K562 (cell line): ENCODE measurements around the gene IKBKG. TPM values are rescaled to one million over a fixed set of nuclear protein-coding genes. Genes with fewer than 3 reads are reported as not detected.

Experiments
- AFF1 ChIP-seq, 2 experiments: fragments of 450-650 bp; IDR thresholded peaks; 2 replicates each; pipeline ENCODE4 v1.6.1; 2018; ENCODE audit warnings: mild to moderate bottlenecking in 2 of 2, low read depth in 1 of 2; ENCODE audit not compliant: partially characterized antibody in 2 of 2
- CREB3 ChIP-seq: fragments of 450-650 bp; conservative IDR thresholded peaks from 2 replicates; pipeline ENCODE4 v1.6.1; 2016; ENCODE audit warnings: missing genetic modification characterization, low read depth, mild to moderate bottlenecking, missing compliant biosample characterization, moderate library complexity
- ELF1 ChIP-seq: fragments of 200-800 bp; sonication (Bioruptor generic); IDR thresholded peaks from 2 replicates; pipeline ENCODE4 v1.6.1; 2016; ENCODE audit warnings: missing genetic modification characterization, missing compliant biosample characterization
- FUS ChIP-seq: fragments of 200-400 bp; formaldehyde crosslinking; optimal IDR thresholded peaks from 2 replicates; pipeline ENCODE3; 2017; ENCODE audit warnings: low read depth, low read length
- KAT8 ChIP-seq: fragments of 450-650 bp; IDR thresholded peaks from 2 replicates; pipeline ENCODE4 v1.6.1; 2016; ENCODE audit warnings: low read depth, mild to moderate bottlenecking
- L3MBTL2 ChIP-seq: fragments of 450-650 bp; IDR thresholded peaks from 2 replicates; pipeline ENCODE4 v1.6.1; 2016; ENCODE audit warnings: mild to moderate bottlenecking, moderate library complexity
- NFE2L1 ChIP-seq: fragments of 450-650 bp; IDR thresholded peaks from 2 replicates; pipeline ENCODE4 v1.6.1; 2016; ENCODE audit warnings: missing genetic modification characterization, low read depth, mild to moderate bottlenecking, missing compliant biosample characterization, moderate library complexity, borderline replicate concordance
- NFIC ChIP-seq: fragments of 450-650 bp; IDR thresholded peaks from 2 replicates; pipeline ENCODE4 v1.6.1; 2017; ENCODE audit warnings: mild to moderate bottlenecking, inconsistent platforms
- NR2C2 ChIP-seq, 2 experiments: fragments of 200-800 bp in 1 of 2; sonication (Bioruptor generic) in 1 of 2; sonication (generic) in 1 of 2; formaldehyde crosslinking in 1 of 2; IDR thresholded peaks; 2 replicates each; pipeline versions ENCODE4 v1.6.1 to v1.8.0; 2016 to 2022; ENCODE audit warnings: mild to moderate bottlenecking in 1 of 2, missing compliant biosample characterization in 1 of 2, missing genetic modification characterization in 1 of 2, missing genetic modification reagents in 1 of 2
- PHF20 ChIP-seq: fragments of 450-650 bp; IDR thresholded peaks from 2 replicates; pipeline ENCODE4 v1.6.1; 2018; ENCODE audit not compliant: partially characterized antibody
- RBM14 ChIP-seq: fragments of 200-400 bp; formaldehyde crosslinking; IDR thresholded peaks from 2 replicates; pipeline ENCODE4 v1.6.1; 2018; ENCODE audit warnings: low read depth, mild to moderate bottlenecking, low read length, moderate library complexity, borderline replicate concordance; ENCODE audit not compliant: insufficient read depth
- RNF219 ChIP-seq: fragments of 250-450 bp; sonication (Bioruptor Pico); IDR thresholded peaks from 2 replicates; pipeline ENCODE4 v1.5.0; 2022; ENCODE audit warnings: mild to moderate bottlenecking
- SIN3B ChIP-seq: fragments of 450-650 bp; IDR thresholded peaks from 2 replicates; pipeline ENCODE4 v1.6.1; 2017; ENCODE audit warnings: low read depth, mild to moderate bottlenecking, moderate library complexity
- SMAD4 ChIP-seq: fragments of 250-450 bp; sonication (Bioruptor Pico); conservative IDR thresholded peaks from 2 replicates; pipeline ENCODE4 v1.8.0; 2021; ENCODE audit warnings: inconsistent platforms, mild to moderate bottlenecking, moderate library complexity
- TAL1 ChIP-seq: fragments of 450-650 bp; IDR thresholded peaks from 2 replicates; pipeline ENCODE4 v1.6.1; 2016; ENCODE audit warnings: mild to moderate bottlenecking
- ZBTB1 ChIP-seq: sonication (generic); formaldehyde crosslinking; IDR thresholded peaks from 2 replicates; pipeline ENCODE4 v1.8.1; 2023; ENCODE audit warnings: missing genetic modification reagents, low read depth, mild to moderate bottlenecking, borderline replicate concordance
- ZFP1 ChIP-seq: fragments of 450-650 bp; formaldehyde crosslinking; IDR thresholded peaks from 2 replicates; pipeline ENCODE4 v1.4.0; 2020; ENCODE audit warnings: mild to moderate bottlenecking, mixed read lengths
- ZKSCAN1 ChIP-seq: fragments of 150-350 bp; IDR thresholded peaks from 2 replicates; pipeline ENCODE4 v1.6.1; 2016; ENCODE audit warnings: low read depth, low read length
- ZNF140 ChIP-seq: fragments of 250-450 bp; sonication (Bioruptor Pico); IDR thresholded peaks from 2 replicates; pipeline ENCODE4 v1.8.0; 2021; ENCODE audit warnings: moderate library complexity, mild to moderate bottlenecking, inconsistent platforms
- ZNF224 ChIP-seq: sonication (generic); formaldehyde crosslinking; IDR thresholded peaks from 2 replicates; pipeline ENCODE4 v1.8.0; 2022; ENCODE audit warnings: mild to moderate bottlenecking, missing genetic modification reagents
- ZNF507 ChIP-seq: conservative IDR thresholded peaks from 2 replicates; pipeline ENCODE4 v1.6.1; 2017; ENCODE audit warnings: missing genetic modification characterization, missing compliant biosample characterization
- ZNF583 ChIP-seq: fragments of 250-450 bp; sonication (Bioruptor Pico); IDR thresholded peaks from 2 replicates; pipeline ENCODE4 v1.4.0; 2020
- polyA plus RNA-seq, 8 experiments: library from polyadenylated mRNA; depleted of rRNA in 4 of 8; stranded (reverse) in 5 of 8; unstranded in 3 of 8; fragments of >200 nt; fragmentation: Nextera tagmentation in 2 of 8; fragmentation: Illumina TruSeq in 1 of 8; extraction: Ambion mirVana in 2 of 8; extraction: Trizol in 1 of 8; gene quantifications; 2 replicates each; pipeline versions ENCODE4 v1.2.1 to v1.2.3, GENCODE V29; 2011 to 2014; ENCODE audit warnings: inconsistent platforms in 1 of 8, missing spikeins in 1 of 8
- total RNA-seq, 7 experiments: library from RNA; depleted of rRNA in 6 of 7; stranded (reverse); fragments of >200 nt in 6 of 7; fragmentation: Illumina TruSeq in 2 of 7; extraction: Trizol in 2 of 7; gene quantifications; 2 replicates each; pipeline versions ENCODE4 v1.2.1 to v1.2.3, GENCODE V29; 2011 to 2021; ENCODE audit warnings: low replicate concordance in 1 of 7

The IKBKG gene
- total and polyA plus RNA-seq, 9 of the 15 experiments (the other 6 are each of a cell fraction or from before 2014, with no cell fraction given): 0.68 to 60.0 (median 21.9) TPM

- TF ChIP-seq RNF219 (CRISPR knock-in tag) (no peak), NFE2L1 (tag) (no peak), TAL1 (no peak), NR2C2 (CRISPR knock-in tag; IDR thresholded peaks at IDR 0.05) (no peak), NR2C2 (tag; IDR thresholded peaks at IDR 0.05) (no peak), SMAD4 (CRISPR knock-in tag) (no peak), ELF1 (no peak), CREB3 (no peak), NFIC (peak; percentile 46; the same call in 1 of the 2 replicates), ZFP1 (CRISPR knock-in tag) (no peak), FUS (no peak), AFF1 (IDR thresholded peaks at IDR 0.05; ENCODE audit: low read depth in 1 of 2, partially characterized antibody in 2 of 2) (no peak), ZBTB1 (CRISPR knock-in tag) (0 out of 2 replicates have a peak, but pooled peaks have one; percentile 30), SIN3B (no peak), RBM14 (no peak), PHF20 (no peak), ZKSCAN1 (no peak), KAT8 (no peak), ZNF507 (tag) (no peak), ZNF583 (CRISPR knock-in tag) (no peak), ZNF224 (CRISPR knock-in tag) (no peak), L3MBTL2 (peak; percentile 50), ZNF140 (CRISPR knock-in tag) (no peak)
Observed at GRCh38 chrX:154534526-154535322, 12.7 kb upstream of the IKBKG start (continued).
